Hindlimb muscle (tissue), 1 donor: ENCODE data around the gene LGALS9. TPM values are rescaled to one million over a fixed set of nuclear protein-coding genes. Genes with fewer than 3 reads are reported as not detected.
"Not testable (repeated sequence)": the region's sequence is repeated elsewhere in the genome, so short reads cannot be mapped to it uniquely, and the experiment has no call there.

ENCODE experiments used
- DNase-seq: peaks from one replicate; pipeline ENCODE4 v3.0.0-alpha.2; 2013
- polyA plus RNA-seq: library from polyadenylated mRNA; unstranded; fragments of 120-200 nt; gene quantifications from one replicate; pipeline ENCODE4 v1.2.1, GENCODE V29; 2013; ENCODE audit not compliant: insufficient read length

Gene LGALS9
- polyA plus RNA-seq, 1 donor = 19.3 TPM

GRCh38 chr17:27603880-27604794 is 26.9 kb upstream of the LGALS9 start:
- no peak for DNase-seq

DNA sequence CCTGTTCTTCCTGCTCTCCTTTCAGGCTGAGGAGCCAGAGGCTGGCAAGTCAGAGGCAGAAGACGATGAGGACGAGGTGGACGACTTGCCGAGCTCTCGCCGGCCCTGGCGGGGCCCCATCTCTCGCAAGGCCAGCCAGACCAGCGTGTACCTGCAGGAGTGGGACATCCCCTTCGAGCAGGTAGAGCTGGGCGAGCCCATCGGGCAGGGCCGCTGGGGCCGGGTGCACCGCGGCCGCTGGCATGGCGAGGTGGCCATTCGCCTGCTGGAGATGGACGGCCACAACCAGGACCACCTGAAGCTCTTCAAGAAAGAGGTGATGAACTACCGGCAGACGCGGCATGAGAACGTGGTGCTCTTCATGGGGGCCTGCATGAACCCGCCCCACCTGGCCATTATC is 25.6 kb upstream of the LGALS9 start:
- no peak for DNase-seq

- DNase-seq = no peak
Measured at GRCh38 chr17:27607521-27608091, 23.4 kb upstream of the LGALS9 start.

GRCh38 chr17:27608328-27609230 is 22.4 kb upstream of the LGALS9 start:
- no peak for DNase-seq

GRCh38 chr17:27609611-27610303 is 21.2 kb upstream of the LGALS9 start:
- DNase-seq = no peak

GRCh38 chr17:27610304-27610677 is 20.7 kb upstream of the LGALS9 start:
- DNase-seq = no peak

DNA sequence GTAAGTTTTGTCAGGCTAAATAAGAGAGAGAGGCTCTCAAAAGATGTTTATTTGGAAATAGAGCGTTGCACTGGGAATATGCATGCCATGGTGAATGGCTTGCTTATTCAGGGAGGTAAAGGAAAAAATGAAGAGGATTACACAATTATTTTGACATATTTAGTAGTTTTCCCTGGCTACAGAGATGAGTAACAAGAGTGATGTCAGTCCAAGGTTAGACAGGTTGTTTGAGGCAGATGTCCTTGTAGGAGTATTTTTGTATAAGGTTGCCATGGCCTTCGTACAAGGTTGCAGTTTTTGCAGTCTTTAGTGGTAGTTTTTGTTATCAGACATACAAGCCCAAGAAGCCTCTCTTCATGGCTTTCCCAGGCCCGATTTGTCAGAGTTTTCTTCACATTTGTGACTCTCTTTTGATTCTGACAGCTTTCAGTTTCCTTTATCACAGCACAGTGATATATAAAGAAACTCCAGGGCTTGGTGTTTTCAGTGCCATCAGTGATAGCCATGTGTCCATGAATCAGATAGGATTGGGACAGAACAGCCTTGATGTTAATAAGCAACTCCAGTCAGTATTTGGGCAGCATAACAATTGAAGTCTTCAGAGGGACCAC is 18.7 kb upstream of the LGALS9 start:
- no peak for DNase-seq

DNA sequence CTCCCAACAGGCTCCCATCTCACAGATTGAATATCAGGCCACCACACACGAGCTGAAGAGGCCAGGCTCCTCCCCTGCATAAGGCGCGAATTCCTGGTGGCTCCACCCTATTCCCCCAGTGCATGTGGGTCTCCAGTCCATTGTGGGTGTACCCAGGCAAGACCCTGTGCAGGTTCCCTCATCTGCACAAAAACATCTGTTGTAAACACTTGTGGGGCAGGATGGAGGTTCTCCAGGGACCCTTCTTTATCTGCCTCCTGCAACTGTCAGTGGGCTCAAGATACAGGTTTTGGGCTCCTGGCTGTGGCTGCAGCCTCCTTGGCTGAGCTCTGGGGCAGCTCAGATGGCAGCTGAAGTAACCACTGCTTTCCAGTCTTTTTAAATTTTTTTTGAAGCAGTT is 17.6 kb upstream of the LGALS9 start:
- no peak for DNase-seq

GRCh38 chr17:27615121-27615520 is 15.9 kb upstream of the LGALS9 start:
- DNase-seq = no peak

DNA sequence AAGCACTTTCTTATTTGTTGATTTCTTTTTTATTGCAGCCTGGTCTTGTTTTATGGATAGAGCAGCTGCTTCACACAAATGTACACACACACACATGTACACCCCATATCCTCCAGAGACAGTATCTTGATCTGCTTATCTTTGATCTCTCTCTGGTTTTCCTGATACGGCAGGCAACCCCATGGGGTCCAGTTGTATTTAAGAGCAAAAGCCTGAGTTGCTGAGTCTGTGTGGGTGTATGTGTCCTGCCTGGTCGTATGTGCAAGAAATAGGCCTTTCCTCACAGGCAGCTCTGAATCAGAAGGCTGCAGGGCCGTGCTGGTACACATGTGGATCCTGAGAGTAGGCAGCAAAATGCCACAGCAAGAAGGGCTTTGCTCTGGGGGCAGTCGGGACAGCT is 14.6 kb upstream of the LGALS9 start:
- no peak for DNase-seq

DNA sequence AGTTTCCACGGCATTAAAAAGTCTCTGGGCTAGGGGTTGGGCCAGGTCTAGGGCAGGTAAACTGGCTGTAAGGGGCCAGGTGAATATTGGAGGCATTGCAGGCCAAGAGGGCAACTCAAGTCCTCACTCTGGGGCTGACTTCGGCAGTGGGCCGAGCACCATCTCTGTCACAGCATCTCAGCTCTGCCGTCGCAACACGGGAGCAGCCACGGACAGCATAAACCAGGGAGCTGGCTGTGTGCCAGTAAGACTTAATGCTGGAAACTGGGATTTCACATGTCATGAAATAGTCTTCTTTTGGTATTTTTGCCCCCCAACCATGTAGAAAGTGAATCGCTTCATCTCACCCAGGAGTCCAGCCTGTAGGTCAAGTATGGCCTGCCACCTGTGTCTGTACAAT is 12.6 kb upstream of the LGALS9 start:
- no peak for DNase-seq

DNA sequence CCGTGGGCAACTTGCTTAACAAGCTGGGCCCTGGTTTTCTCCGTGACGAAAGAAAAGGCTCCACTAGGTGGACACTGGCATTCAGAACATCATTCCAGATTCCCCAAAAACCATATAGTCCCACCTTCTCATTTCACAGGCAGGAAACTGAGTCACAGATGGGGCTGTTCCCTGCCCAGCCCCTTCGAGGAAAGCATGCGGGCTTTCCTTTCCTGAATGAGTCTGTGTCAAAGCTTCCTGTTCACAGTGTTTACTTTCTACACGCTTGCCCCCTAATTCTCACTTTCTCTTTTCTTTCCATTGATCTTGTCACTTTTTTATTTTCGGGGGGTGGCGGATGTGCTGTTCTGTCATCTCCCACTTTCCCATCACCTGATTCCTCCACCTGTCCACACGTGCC is 10.3 kb upstream of the LGALS9 start:
- DNase-seq = no peak

- no peak for DNase-seq
Measured at GRCh38 chr17:27621536-27621935, 9.5 kb upstream of the LGALS9 start.

DNA sequence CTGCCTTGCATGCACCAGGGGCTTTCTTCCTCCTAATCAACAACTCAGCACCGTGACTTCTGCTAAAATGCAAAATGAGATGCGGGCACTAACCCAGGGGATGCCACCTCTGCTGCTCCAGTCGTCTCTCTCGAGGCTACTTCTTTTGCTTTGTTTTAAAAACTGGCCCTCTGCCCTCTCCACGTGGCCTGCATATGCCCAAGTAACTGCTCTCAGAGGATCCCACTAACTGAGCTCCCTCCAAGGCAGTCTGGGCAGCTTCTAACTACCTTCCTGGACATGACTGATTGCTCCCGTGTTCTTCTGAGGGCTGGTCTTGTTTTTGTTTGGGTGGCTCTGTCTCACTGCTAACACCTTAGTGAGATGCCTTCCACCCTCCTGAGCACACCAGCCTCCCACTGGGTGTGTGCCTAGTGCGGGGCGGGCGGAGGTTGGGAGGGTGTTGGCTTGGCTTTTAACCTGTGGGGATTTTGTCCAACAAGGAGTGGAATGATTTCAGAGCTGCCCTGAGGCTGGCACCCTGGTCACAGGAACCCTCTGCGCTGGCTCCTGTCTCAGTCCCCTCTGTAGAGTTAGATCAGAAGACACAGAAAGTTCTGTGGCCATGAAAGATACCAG is 8.9 kb upstream of the LGALS9 start:
- no peak for DNase-seq

GRCh38 chr17:27622986-27623385 is 8.0 kb upstream of the LGALS9 start:
- peak; percentile 74 for DNase-seq

DNA sequence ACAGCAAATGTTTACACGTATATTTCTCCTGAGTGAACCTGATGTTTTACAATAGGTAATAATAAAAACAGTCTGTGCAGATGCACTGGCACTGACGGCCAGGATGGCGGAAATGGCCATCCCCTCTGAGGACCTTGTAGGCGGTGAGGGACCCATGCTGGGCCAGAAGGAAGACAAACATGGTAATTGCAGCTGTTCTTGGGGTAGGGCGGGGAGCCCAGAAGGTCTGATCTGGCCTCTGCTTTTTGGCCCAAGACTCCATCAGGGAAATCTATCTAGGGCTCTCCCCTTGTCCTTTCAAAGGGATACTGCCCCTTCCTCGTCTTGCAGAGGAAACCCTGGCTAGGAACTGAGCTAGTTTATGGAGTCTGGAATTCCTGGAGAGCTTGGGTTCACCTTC is 7.4 kb upstream of the LGALS9 start:
- no peak for DNase-seq

DNA sequence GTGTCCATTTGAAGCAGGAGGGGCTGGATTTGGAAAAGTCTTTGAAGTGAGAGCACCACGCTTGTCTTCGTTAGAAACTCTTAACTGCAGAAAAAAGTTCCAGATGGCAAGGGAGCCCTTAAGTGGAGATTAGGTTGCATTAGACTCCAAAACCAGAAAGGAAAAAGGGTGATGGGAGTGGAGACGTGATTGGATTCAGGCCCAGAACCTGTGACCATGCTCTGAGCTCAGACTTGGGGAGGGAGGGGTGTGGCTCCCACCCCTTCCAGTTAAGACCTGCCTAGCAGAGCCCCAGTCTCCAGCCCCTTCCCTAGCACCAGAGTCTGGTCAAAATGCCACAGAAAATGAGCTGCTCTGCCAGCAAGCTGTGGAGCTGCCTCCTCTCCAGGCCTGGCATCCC is 6.4 kb upstream of the LGALS9 start:
- no peak for DNase-seq

GRCh38 chr17:27625856-27626255 is 5.1 kb upstream of the LGALS9 start:
- DNase-seq = no peak

GRCh38 chr17:27627514-27627913 is 3.5 kb upstream of the LGALS9 start:
- no peak for DNase-seq

DNA sequence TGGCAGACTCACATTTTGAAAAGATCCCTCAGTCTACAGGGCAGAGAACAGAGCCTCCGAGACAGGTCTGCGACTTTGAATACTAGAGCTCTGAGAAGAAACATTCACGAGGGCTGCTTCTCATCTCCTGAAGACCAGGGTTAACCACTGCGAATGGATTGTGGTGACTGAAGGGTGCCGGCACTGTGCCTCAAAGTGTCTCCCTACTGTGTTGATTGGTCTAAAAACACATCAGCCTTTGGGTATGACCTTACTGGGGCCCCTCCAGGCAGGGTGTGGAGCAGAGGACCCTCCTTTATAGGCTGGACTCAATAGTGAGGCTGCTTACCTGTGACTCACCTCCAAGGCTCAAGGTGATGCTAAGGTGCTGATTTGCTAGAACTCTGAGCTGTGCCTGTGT is 2.6 kb upstream of the LGALS9 start:
- no peak for DNase-seq

DNA sequence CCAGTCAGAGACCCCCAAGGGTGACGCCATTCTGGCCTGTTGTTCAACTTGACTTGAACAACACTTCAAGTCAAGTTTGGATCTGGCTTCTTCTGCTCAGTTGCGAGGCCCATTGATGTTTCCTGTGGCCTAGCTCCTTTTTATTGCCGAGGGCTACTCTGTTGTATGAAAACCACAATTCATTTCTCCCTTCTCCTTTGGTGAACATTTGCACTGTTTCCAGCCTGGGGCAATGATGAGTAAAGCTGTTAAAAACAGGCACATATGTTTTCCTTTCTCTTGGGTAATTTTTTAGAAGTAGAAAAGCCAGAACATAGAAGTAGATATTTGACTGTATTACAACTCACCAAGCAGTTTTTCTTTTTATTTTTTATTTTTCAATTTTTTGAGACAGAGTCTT is 1.7 kb upstream of the LGALS9 start:
- DNase-seq = not testable (repeated sequence)

DNA sequence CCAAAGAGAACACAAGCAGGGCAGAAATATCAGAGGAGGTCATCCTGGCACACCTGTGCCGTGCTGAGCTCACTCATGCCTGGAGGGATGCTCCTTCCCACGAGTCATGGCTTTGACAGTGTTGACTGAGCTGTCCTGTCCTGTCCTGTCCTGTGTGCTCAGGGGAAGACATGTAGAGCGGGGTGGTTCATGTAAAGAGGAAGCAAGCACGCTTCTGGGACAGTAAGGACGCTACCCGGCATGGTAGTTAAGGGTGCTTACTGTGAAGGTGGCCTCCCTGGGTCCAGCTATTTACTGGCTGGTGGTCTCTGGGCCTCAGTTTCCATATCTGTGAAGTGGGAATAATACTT is 398 bp downstream of the LGALS9 start:
- no peak for DNase-seq
